Natural killer cell (primary cell): ENCODE measurements around the gene POP4. TPM values are rescaled to one million over a fixed set of nuclear protein-coding genes. Genes with fewer than 3 reads are reported as not detected.

Experiments
- ATAC-seq, 3 donors: fragments of 150-1000 bp in 2 of 3; fragments of 200-7000 bp in 1 of 3; cut with Tn5 transposase; 1 replicate in 1 of 3; 2 replicates in 2 of 3; pipeline ENCODE4 v1.10.0; 2021; ENCODE audit warnings: mild to moderate bottlenecking in 2 of 3, moderate library complexity in 2 of 3
- DNase-seq, 2 donors: peaks; one replicate each; pipeline versions ENCODE4 v3.0.0 to v3.0.0-alpha.2; 2013 to 2021; ENCODE audit warnings: mixed read lengths in 1 of 2
- H3K27ac ChIP-seq: one replicate; pipeline ENCODE4 v1.5.1; 2013; ENCODE audit warnings: mild to moderate bottlenecking, low read length
- H3K27me3 ChIP-seq: one replicate; pipeline ENCODE4 v1.6.1; 2013; ENCODE audit warnings: low read length; ENCODE audit not compliant: control insufficient read depth, insufficient read depth
- H3K36me3 ChIP-seq: one replicate; pipeline ENCODE4 v1.6.1; 2013; ENCODE audit warnings: low read length; ENCODE audit not compliant: control insufficient read depth, insufficient read depth
- H3K4me1 ChIP-seq: one replicate; pipeline ENCODE4 v1.6.1; 2013; ENCODE audit warnings: low read length; ENCODE audit not compliant: control insufficient read depth, insufficient read depth
- H3K4me3 ChIP-seq: one replicate; pipeline ENCODE4 v1.5.1; 2013; ENCODE audit warnings: low read length
- H3K9me3 ChIP-seq: one replicate; pipeline ENCODE4 v1.6.1; 2013; ENCODE audit warnings: low read length; ENCODE audit not compliant: control insufficient read depth, insufficient read depth
- H3K27ac Mint-ChIP-seq, 2 donors: one replicate each; pipeline ENCODE4 v1.8.0; 2022; ENCODE audit warnings: mild to moderate bottlenecking in 2 of 2, mixed read lengths in 2 of 2, moderate library complexity in 1 of 2
- H3K27me3 Mint-ChIP-seq, 2 donors: one replicate each; pipeline ENCODE4 v1.8.0; 2022; ENCODE audit warnings: low read depth in 2 of 2, mixed read lengths in 2 of 2
- H3K36me3 Mint-ChIP-seq: one replicate; pipeline ENCODE4 v1.8.0; 2022; ENCODE audit warnings: mixed read lengths
- H3K4me1 Mint-ChIP-seq, 2 donors: one replicate each; pipeline ENCODE4 v1.8.0; 2022; ENCODE audit warnings: mixed read lengths in 2 of 2
- H3K4me3 Mint-ChIP-seq: one replicate; pipeline ENCODE4 v1.8.0; 2022; ENCODE audit warnings: mild to moderate bottlenecking, moderate library complexity, mixed read lengths
- H3K9me3 Mint-ChIP-seq, 2 donors: one replicate each; pipeline ENCODE4 v1.8.0; 2022; ENCODE audit warnings: mixed read lengths in 2 of 2
- WGBS: methylation state at CpG from one replicate; pipeline ENCODE4 v1.1.7; 2013; ENCODE audit warnings: missing lambda C conversion rate; ENCODE audit not compliant: insufficient coverage; 5-methylcytosine and 5-hydroxymethylcytosine counted together
- intact Hi-C: fragments of 100-400 bp; cut with micrococcal nuclease; formaldehyde crosslinking; loops from one replicate; pipeline ENCODE4 v1.14.2; 2022
- total RNA-seq, 4 donors: library from RNA; stranded (reverse); fragments of 120-200 nt in 1 of 4; gene quantifications; one replicate each; pipeline versions ENCODE4 v1.2.3 to v1.2.4, GENCODE V29; 2013 to 2022
- TF ChIP-seq, protein P1 (sequence below): fragments of 200-600 bp; IDR thresholded peaks from one replicate; pipeline ENCODE4 v1.8.0; 2022; ENCODE audit warnings: antibody characterized with exemption

Gene POP4
- total RNA-seq, 3 donors from 2014 or later (not counting 1 experiment from before 2014, with no cell fraction given): 46.4 to 60.1 (median 46.4) TPM

DNA sequence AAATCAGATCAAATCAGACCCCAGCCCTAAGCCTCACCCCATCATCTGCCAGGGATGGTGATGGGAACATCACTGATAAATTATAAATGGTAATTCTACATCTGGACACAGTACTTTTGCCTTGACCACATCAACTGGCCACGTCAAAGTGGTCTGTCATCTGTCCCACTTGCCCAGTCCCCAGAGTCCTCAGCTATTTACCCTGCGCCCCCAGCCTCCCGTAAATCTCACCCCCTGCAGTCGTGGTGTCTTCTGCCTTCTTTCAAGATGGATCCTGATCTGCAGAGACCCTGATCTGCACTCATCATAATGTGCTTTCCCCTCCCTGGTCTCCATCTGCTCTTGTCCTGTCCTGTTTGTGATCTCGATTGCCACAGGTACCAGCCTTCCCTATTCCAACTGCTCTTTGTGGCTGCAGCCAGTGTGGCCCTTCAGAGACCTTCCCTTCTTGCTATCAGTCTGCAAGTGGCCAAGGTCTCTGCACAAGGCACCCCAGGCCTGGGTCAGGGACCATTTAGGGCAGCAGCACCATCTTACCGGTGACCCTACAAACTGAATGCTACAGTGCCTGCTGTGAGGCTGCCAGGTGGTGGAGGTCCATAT, 26.7 kb upstream of the POP4 start:
- Mint-ChIP-seq H3K27ac (no peak overlapping the region), H3K9me3 (no peaks in the 10 kb centered on the region), H3K4me1 (no peaks in the 10 kb centered on the region), H3K27me3 (peaks cover 43 to 78% of the 10 kb centered on the region in 2 donors), H3K36me3 (no peaks in the 10 kb centered on the region), H3K4me3 (no peak overlapping the region)
- 85% methylated on average over 6 of the region's 6 CpGs for WGBS
- H3K27ac ChIP-seq: no peak overlapping the region
- no peak for DNase-seq
- no peaks in the 10 kb centered on the region for H3K4me1 ChIP-seq
- intact Hi-C loops: no loop called here
- H3K4me3 ChIP-seq: no peak overlapping the region
- H3K27me3 ChIP-seq: no peaks in the 10 kb centered on the region
- no peaks in the 10 kb centered on the region for H3K36me3 ChIP-seq
- H3K9me3 ChIP-seq: no peaks in the 10 kb centered on the region
- no peak for ATAC-seq
- TF ChIP-seq, protein P1, sequence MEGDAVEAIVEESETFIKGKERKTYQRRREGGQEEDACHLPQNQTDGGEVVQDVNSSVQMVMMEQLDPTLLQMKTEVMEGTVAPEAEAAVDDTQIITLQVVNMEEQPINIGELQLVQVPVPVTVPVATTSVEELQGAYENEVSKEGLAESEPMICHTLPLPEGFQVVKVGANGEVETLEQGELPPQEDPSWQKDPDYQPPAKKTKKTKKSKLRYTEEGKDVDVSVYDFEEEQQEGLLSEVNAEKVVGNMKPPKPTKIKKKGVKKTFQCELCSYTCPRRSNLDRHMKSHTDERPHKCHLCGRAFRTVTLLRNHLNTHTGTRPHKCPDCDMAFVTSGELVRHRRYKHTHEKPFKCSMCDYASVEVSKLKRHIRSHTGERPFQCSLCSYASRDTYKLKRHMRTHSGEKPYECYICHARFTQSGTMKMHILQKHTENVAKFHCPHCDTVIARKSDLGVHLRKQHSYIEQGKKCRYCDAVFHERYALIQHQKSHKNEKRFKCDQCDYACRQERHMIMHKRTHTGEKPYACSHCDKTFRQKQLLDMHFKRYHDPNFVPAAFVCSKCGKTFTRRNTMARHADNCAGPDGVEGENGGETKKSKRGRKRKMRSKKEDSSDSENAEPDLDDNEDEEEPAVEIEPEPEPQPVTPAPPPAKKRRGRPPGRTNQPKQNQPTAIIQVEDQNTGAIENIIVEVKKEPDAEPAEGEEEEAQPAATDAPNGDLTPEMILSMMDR: no peak

DNA sequence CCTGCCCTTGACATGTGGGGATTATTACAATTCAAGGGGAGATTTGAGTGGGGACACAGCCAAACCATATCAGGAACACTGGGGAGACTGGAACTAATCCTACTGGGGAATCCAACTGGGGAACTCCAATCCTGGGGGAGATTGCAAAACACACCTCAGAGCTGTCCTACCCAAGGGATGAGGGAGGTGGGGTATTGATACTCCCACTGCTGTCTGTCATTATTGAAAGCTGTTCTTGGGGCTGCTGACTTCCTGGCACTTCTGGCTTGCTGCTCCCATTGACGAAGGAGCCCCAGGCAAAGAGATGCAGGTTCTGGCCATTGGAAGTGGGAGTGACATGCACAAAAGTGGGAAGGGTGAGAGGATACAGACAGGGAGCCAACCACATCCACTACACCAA, 24.7 kb upstream of the POP4 start:
- H3K4me3 ChIP-seq: no peak overlapping the region
- no peaks in the 10 kb centered on the region for H3K9me3 ChIP-seq

DNA sequence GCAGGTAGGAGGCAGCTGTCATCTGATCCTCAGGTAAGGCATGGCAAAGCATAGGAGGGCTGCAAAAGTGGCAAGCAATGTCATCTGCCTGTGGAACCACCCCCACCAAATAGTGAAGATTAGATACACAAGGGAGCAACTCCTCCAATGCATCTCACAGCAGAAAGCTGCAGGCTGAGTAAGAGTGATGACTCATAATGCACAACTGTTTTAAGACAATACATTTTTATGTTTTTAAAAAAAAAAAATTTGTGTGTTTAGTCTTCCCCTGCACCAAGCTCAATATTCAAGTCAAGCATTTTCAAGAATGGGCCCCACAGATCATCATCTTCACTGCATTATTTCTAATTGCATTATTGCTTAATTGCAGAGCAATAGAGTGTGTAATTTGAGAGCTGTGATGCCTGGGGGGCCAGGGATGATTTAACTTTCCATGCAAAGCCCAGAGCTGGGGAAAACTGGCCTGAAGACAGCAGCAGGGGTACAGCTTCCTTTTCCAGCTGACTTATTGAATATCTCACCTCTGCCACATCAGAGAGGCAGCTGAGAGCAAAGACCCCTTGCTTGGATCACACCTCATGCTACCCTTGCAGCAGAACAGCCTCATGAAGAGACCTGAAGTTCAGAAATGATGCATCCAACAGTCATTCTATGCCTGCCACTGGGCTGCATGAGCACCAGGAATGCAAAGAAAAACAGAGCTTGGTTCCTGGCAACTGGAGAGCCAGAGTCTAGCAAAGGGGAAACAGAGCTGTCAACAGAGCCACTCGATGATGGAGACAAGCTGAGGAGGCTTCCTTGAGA, 22.7 kb upstream of the POP4 start:
- intact Hi-C loops: no loop called here

More for the DNA sequence above, 24.7 kb upstream of the POP4 start:
- intact Hi-C loops: no loop called here
- no peak for DNase-seq
- TF ChIP-seq, protein P1: no peak
- H3K9me3 Mint-ChIP-seq: no peaks in the 10 kb centered on the region
- Histone ChIP-seq H3K36me3 (no peaks in the 10 kb centered on the region), H3K27ac (no peak overlapping the region), H3K4me1 (no peaks in the 10 kb centered on the region), H3K27me3 (no peaks in the 10 kb centered on the region)
- H3K36me3 Mint-ChIP-seq: no peaks in the 10 kb centered on the region
- no peak overlapping the region for H3K4me3 Mint-ChIP-seq
- 50% methylated on average over 1 of the region's 1 CpG for WGBS
- H3K4me1 Mint-ChIP-seq: no peaks in the 10 kb centered on the region
- peaks cover 34 to 75% of the 10 kb centered on the region in 2 donors for H3K27me3 Mint-ChIP-seq
- no peak overlapping the region for H3K27ac Mint-ChIP-seq
- ATAC-seq: no peak

More for the DNA sequence above, 22.7 kb upstream of the POP4 start:
- WGBS: 69% methylated on average over 1 of the region's 1 CpG
- no peak for ATAC-seq
- DNase-seq: no peak
- H3K4me3 ChIP-seq: no peak overlapping the region
- H3K4me1 ChIP-seq: peaks cover 4% of the 10 kb centered on the region
- no peak overlapping the region for H3K27ac Mint-ChIP-seq
- no peaks in the 10 kb centered on the region for H3K27me3 ChIP-seq
- no peaks in the 10 kb centered on the region for H3K9me3 ChIP-seq
- H3K9me3 Mint-ChIP-seq: no peaks in the 10 kb centered on the region
- peaks cover 10 to 12% of the 10 kb centered on the region in 2 donors for H3K4me1 Mint-ChIP-seq
- no peaks in the 10 kb centered on the region for H3K36me3 ChIP-seq
- peaks cover 32 to 68% of the 10 kb centered on the region in 2 donors for H3K27me3 Mint-ChIP-seq
- H3K4me3 Mint-ChIP-seq: no peak overlapping the region
- no peaks in the 10 kb centered on the region for H3K36me3 Mint-ChIP-seq
- H3K27ac ChIP-seq: no peak overlapping the region
- TF ChIP-seq, protein P1: no peak
